H7 (cell line): ENCODE measurements around the gene KRT78. TPM values are rescaled to one million over a fixed set of nuclear protein-coding genes. Genes with fewer than 3 reads are reported as not detected.
"Not testable (repeated sequence)": the region's sequence is repeated elsewhere in the genome, so short reads cannot be mapped to it uniquely, and the experiment has no call there.

Experiments
- DNase-seq: peaks from one replicate; pipeline ENCODE4 v3.0.0; 2012
- H3K27me3 ChIP-seq: 2 replicates; pipeline ENCODE4 v1.6.0; 2011; ENCODE audit warnings: mild to moderate bottlenecking, low read length; ENCODE audit not compliant: control insufficient read depth, insufficient read depth
- H3K36me3 ChIP-seq: replicated peaks from 2 replicates; pipeline ENCODE4 v1.5.1; 2011; ENCODE audit warnings: low read length; ENCODE audit not compliant: control insufficient read depth, insufficient read depth
- H3K4me3 ChIP-seq: 2 replicates; pipeline ENCODE4 v1.5.1; 2011; ENCODE audit warnings: low read depth, mild to moderate bottlenecking, control low read depth, low read length, moderate library complexity; ENCODE audit not compliant: insufficient read depth
- total RNA-seq: library from RNA; depleted of rRNA; stranded (reverse); fragments of >200 nt; shearing (Covaris generic); gene quantifications from 2 replicates; pipeline ENCODE4 v1.2.3, GENCODE V29; 2014

Gene KRT78
- total RNA-seq, 1 experiment from 2014 or later, result not detected

GRCh38 chr12:52797529-52797894 is 51.3 kb downstream of the KRT78 start:
- DNase-seq, result no peak
- Histone ChIP-seq H3K4me3 (no peak overlapping the region), H3K36me3 (no peaks in the 10 kb centered on the region), H3K27me3 (no peaks in the 10 kb centered on the region)

- no peaks in the 10 kb centered on the region for H3K36me3 ChIP-seq
- no peak overlapping the region for H3K4me3 ChIP-seq
- DNase-seq, result no peak
Observed at GRCh38 chr12:52796839-52797528, 51.8 kb downstream of the KRT78 start.

GRCh38 chr12:52796429-52796794 is 52.4 kb downstream of the KRT78 start:
- no peaks in the 10 kb centered on the region for H3K27me3 ChIP-seq
- no peaks in the 10 kb centered on the region for H3K36me3 ChIP-seq
- DNase-seq, result no peak
- no peak overlapping the region for H3K4me3 ChIP-seq

More at GRCh38 chr12:52796839-52797528, 51.8 kb downstream of the KRT78 start:
- no peaks in the 10 kb centered on the region for H3K27me3 ChIP-seq

GRCh38 chr12:52795694-52796428 is 52.9 kb downstream of the KRT78 start, which contains the start of gene KRT3:
TSS of gene KRT3 (minus strand) at chr12:52796117. CDS start at chr12:52796042, 75 bp downstream.
- Histone ChIP-seq H3K4me3 (no peak within 1 kb of the TSS), H3K27me3 (no peaks in the 10 kb centered on the region), H3K36me3 (no peaks in the 10 kb centered on the region)
- DNase-seq, result no peak

- H3K4me3 ChIP-seq, H3K36me3 ChIP-seq, DNase-seq, H3K27me3 ChIP-seq: not testable (repeated sequence)
Observed at GRCh38 chr12:52795332-52795674, 53.5 kb downstream of the KRT78 start.

- Histone ChIP-seq H3K36me3 (no peaks in the 10 kb centered on the region), H3K4me3 (no peak overlapping the region), H3K27me3 (no peaks in the 10 kb centered on the region)
- DNase-seq, result no peak
Observed at GRCh38 chr12:52794479-52795331, 54.1 kb downstream of the KRT78 start.

GRCh38 chr12:52792185-52793029 is 56.4 kb downstream of the KRT78 start:
- DNase-seq, result no peak
- Histone ChIP-seq H3K27me3 (no peaks in the 10 kb centered on the region), H3K4me3 (no peak overlapping the region), H3K36me3 (no peaks in the 10 kb centered on the region)

GRCh38 chr12:52791271-52792184 is 57.3 kb downstream of the KRT78 start:
- no peaks in the 10 kb centered on the region for H3K36me3 ChIP-seq
- no peak for DNase-seq
- H3K27me3 ChIP-seq, result no peaks in the 10 kb centered on the region
- H3K4me3 ChIP-seq, result no peak overlapping the region

GRCh38 chr12:52790427-52791270 is 58.1 kb downstream of the KRT78 start:
- no peaks in the 10 kb centered on the region for H3K27me3 ChIP-seq
- no peaks in the 10 kb centered on the region for H3K36me3 ChIP-seq
- H3K4me3 ChIP-seq, result no peak overlapping the region
- DNase-seq, result peak; percentile 46

- Histone ChIP-seq H3K27me3 (no peaks in the 10 kb centered on the region), H3K36me3 (no peaks in the 10 kb centered on the region), H3K4me3 (no peak overlapping the region)
- peak; percentile 64 for DNase-seq
Observed at GRCh38 chr12:52789637-52790426, 59.0 kb downstream of the KRT78 start.

GRCh38 chr12:52788876-52789636 is 59.7 kb downstream of the KRT78 start:
- no peak overlapping the region for H3K4me3 ChIP-seq
- no peak for DNase-seq
- no peaks in the 10 kb centered on the region for H3K27me3 ChIP-seq
- H3K36me3 ChIP-seq, result no peaks in the 10 kb centered on the region
